HG03039 (cell line): ENCODE data around the gene ZNF488.
A peak's percentile ranks its signal among the peaks of the same experiment; 100 is the strongest.
"Not testable (repeated sequence)": the region's sequence is repeated elsewhere in the genome, so short reads cannot be mapped to it uniquely, and the experiment has no call there.

Experiments
- ATAC-seq: cut with Tn5 transposase; IDR thresholded peaks from one replicate; pipeline ENCODE4 v1.9.1; 2021; ENCODE audit warnings: mild to moderate bottlenecking, moderate library complexity; ENCODE audit not compliant: unreplicated experiment

ZNF488 gene

DNA sequence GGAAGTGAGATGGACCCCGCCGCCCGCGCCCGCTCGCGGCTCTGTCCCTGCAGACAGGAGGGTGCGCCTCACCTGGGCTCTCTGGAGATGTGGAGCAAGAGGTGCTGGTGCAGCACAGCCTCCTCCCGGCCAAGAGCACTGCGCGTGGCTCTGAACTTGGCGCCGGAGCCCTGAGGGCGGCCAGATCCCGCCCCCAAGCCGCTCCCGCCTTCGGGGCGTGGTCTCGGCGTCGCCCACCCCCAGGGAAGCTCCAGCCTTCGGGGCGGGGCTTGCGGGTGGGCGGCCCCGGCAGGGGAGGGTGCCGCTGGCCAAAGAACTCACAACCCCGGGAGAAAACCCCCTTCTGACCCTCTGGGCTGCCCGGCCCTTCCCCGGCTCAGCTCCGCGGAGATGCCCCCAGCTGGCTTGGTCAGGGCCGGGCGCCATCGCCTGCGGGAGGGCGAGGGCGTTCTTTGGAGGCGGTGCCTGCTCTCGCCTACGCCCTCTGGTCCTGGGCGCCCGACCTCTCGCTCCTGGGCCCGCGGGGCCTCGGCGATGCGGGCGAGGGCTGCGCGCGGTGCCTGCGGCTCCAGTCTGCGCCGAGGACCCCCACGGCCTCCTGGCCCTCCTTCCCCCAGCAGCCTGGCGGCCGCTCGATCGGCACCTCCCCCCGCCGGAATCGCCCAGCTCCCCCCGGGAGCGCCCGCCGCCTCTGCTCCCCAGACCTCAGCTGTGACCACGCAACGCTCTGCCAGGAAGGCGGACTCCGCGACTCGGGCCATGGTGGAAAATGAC is at the start of gene ZNF488:
Gene ZNF488, minus strand, starts transcription at position 146 of the 774 bp plus-strand sequence. CDS start 15,464 bp downstream, outside the sequence.
- peak; percentile 88 for ATAC-seq

DNA sequence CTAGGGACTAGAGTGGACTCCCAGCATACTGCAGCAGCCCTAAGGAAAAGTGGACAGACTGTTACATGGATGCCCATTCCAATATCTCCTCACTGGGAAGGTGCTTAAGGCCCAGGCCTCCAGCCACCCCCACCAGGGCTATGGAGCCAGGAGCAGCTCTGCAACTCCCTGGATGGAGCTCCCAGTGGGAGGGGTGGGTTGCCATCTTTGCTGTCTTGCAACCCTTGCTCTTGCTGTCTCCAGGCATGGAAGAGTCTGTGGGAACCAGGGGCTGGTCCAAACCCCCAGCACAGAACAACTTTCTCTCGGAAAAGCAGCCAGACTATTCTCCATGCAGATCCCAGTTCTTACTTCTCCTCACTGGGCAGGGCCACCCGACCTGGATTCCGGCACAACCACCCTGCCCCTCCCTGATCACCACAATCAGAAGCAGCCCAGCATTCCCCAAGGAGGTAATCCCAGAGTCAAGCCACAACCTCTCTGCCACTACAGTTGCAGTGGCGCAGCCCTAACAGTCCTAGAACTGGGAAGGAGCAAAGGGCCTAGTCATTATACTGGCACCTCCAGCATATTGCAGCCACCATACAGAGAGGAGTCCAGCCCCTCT is 41.8 kb upstream of the ZNF488 start:
- no peak for ATAC-seq

GRCh38 chr10:47424231-47424630 is 40.1 kb upstream of the ZNF488 start:
- ATAC-seq: no peak

- no peak for ATAC-seq
These were observed 39.4 kb upstream of the ZNF488 start for GRCh38 chr10:47423476-47423875.

DNA sequence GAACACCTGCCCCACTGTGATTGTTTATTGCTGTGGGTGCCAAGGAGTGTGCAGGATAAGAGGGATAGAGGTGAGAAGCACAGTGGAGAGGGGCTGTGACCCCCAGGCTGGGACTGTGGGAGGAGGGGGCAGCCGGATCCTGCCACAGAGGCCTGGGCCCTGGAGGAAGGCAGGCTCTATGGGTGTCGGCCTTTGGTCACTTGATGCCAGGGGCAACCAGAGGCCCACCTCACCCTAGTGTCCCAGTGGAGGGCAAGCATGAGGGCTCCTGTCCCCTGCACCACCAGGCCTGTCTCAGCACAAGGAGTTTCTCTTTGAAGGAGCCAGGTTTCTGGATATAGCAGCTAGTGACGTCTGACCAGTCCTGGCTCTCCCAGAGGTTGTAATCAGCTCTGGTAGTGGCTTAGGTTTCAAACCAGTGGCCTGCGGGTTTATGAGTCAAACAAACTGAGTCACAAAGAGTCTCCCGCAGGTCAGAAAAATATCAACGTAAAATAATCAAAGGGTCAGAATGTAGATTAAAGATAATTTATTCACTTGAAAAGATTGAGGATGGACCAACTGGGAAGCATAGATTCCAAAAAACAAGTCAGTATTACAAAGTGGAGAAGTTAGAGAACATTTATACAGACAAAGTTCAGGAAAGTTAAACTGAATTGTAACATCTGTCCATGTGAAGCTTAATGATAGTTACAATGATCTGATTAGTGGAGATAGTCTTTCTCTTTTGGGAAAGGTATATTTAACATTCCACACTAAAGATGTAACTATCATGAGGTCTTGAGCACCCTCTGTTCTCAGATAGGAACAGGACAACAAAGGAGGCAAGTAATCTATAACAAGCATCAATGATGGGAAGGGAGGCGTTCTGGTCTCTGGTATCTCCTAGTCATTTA is 37.2 kb upstream of the ZNF488 start:
- no peak for ATAC-seq

- ATAC-seq: no peak
These were observed 36.4 kb upstream of the ZNF488 start for GRCh38 chr10:47420305-47421056.

GRCh38 chr10:47419421-47419820 is 35.3 kb upstream of the ZNF488 start:
- ATAC-seq: no peak

DNA sequence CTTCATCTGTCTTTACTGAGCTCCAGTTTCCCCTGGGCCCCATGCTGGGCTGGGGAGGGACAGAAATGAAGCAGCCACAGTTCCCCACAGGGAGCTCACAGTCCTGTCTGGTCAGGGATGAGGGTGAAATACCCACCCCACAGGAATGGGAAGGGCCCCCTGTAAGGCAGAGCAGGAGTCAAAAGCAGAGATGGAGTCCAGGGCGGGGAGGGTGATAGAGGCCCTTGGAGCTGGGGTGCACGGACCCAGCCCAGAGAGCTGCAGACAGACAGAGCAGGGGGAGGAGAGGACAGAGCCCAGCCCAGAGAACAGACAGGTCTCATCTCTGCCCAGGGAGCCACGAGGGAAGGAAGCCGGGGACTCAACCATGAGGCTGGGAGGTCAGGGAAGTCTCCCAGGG is 34.9 kb upstream of the ZNF488 start:
- no peak for ATAC-seq

DNA sequence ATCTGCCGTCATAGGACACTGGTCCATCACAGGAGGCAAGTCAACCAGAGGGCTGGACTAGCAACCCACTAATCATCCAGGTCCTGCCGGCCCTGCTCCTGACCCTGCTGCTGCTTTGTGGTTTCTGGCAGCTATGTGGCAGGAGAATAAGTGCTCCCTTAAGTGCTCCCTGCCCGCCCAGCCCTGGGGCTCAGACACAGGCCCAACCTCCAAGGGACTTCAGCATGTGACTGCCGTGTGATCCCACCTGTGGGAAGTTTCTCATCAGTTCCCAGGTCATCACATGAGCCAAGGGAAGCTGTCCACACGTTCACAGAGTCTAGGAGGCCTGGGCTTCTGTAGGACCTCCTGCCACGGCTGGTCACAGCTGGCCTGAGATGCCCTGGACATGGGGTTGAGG is 34.2 kb upstream of the ZNF488 start:
- no peak for ATAC-seq

DNA sequence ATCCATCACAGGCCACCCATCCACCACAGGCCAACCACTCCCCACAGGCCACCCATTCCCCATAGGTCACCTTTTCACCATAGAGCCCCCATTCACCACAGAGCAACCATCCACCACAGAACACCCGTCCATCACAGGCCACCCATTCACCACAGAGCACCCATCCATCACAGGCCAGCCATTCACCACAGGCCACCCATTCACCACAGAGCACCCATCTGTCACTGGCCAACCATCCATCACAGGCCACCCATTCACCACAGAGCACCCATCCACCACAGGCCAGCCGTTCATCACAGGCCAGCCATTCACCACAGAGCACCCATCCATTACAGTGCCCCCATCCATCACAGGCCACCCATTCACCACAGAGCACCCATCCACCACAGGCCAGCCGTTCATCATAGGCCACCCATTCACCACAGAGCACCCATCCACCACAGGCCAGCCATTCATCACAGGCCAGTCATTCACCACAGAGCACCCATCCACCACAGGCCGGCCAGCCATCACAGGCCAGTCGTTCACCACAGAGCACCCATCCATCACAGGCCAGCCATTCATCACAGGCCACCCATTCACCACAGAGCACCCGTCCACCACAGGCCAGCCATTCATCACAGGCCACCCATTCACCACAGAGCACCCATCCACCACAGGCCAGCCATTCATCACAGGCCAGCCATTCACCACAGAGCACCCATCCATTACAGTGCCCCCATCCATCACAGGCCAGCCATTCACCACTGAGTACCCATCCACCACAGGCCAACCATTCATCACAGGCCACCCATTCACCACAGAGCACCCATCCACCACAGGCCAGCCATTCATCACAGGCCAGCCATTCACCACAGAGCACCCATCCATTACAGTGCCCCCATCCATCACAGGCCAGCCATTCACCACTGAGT is 32.5 kb upstream of the ZNF488 start:
- ATAC-seq: not testable (repeated sequence)

GRCh38 chr10:47415520-47416304 is 31.6 kb upstream of the ZNF488 start:
- no peak for ATAC-seq

DNA sequence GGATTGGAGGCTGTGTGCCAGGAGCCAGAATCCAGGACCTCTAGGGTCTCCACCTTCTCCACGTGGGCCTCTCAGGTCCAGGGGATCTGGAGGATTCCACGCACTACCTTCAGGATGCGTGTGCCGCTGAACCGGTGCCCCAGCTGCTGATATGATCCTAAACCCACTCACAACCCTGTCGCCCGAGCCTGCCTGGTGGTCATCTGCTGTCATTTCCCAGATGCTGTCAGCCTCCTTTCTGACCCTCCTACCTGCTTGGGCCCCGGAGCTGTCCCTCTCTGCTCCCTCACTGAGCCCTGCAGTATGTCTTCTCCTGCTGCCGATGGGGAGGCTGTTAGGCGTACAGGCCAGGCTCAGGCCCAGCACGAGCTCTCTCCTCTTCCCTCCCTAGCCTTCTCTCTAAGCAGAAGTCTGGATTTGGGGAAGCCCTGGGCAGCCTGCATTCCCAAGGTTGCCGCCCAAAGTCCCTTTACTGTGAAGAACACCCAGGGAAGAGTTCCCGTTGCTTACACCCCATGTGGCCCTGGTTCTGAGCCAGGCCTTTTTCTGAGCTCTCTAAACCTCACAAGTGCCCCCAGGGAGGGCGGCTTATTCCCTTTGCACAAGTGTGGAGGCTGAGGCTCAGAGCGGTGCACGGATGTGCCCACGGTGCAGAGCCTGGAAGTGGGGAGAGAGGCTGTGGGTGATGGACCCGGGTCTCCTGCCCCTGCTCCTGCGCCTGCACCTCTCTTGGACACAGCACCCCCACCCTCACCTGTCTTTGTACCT is 30.8 kb upstream of the ZNF488 start:
- ATAC-seq: no peak

DNA sequence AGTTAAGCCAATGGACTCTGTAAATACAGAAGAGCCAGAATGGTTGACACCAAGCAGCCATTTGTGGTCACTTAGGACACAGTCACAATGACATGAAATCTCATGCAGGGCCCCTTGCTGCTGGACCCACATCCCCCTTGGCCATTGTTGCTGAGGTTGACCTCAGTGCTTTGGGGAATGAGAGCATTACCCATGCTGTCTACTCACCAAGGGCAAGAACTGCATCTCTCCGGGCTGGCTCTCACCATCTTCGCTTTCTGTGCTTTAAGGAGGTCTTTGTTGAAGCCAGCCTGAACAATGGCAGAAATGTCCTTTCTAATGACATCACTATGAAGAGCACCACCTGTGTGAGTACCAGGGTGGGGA is 30.1 kb upstream of the ZNF488 start:
- no peak for ATAC-seq

- ATAC-seq: no peak
These were observed 29.6 kb upstream of the ZNF488 start for GRCh38 chr10:47413531-47414226.

GRCh38 chr10:47412869-47413268 is 28.8 kb upstream of the ZNF488 start:
- no peak for ATAC-seq

DNA sequence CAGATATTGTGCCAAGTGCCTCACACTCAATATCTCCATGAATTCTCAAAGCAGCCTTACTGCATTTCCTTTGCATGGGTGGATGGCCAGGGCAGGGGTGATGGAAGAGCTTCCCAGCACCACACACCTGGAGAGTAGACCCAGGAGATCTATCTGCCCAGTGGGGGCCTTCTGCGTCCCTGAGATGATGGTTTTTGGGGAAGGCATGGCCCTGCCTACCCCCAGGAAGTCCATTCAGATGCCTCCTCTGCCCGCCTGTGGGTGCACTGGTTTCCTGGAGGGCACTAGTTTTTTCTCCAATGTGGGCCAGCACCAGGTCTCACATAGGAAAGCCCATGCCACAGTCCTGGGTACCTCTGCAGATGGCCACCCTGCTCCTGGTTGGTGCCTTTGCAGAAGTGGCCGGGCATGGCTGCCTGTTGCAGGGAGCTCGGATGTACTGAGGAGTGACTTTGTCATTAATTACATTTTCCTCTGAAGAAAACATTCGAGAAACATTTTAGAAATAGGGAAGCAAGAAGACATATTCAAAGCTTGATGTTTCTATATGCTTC is 28.2 kb upstream of the ZNF488 start:
- no peak for ATAC-seq

- no peak for ATAC-seq
These were observed 26.8 kb upstream of the ZNF488 start for GRCh38 chr10:47410862-47411261.
